HuH-7.5 (cell line): ENCODE measurements around the gene ST8SIA3.
A peak's percentile ranks its signal among the peaks of the same experiment; 100 is the strongest.

Experiments used
- DNase-seq: peaks from one replicate; pipeline ENCODE4 v3.0.0; 2011; ENCODE audit warnings: low spot score

The ST8SIA3 gene, protein sequence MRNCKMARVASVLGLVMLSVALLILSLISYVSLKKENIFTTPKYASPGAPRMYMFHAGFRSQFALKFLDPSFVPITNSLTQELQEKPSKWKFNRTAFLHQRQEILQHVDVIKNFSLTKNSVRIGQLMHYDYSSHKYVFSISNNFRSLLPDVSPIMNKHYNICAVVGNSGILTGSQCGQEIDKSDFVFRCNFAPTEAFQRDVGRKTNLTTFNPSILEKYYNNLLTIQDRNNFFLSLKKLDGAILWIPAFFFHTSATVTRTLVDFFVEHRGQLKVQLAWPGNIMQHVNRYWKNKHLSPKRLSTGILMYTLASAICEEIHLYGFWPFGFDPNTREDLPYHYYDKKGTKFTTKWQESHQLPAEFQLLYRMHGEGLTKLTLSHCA

DNA sequence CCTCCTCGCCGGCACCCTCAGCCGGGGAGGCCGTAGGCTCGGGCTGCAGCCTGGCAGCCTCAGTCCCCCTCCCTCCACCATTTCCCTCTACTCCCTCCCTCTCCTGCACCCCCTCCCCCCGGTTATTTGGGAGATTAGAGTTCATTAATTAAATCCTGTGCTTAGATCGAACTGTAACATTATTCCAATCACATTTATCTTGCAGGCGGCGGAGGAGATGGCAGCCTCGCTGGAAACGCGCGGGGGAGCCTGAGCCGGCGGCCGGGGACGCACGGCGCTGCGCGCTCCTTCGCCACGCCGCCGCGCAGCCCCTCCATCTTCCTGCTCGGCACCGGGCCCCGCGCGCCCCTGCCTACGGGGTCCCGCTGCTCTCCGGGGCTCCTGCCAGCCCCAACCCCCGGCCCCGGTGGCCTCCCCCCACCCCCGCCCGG is at the start of gene ST8SIA3:
Gene ST8SIA3 (plus strand): TSS at position 287 of the 431 bp plus-strand sequence. CDS start 290 bp downstream, outside the sequence.
- DNase-seq = no peak

GRCh38 chr18:57311472-57311871 is 40.9 kb upstream of the ST8SIA3 start:
- no peak for DNase-seq

DNA sequence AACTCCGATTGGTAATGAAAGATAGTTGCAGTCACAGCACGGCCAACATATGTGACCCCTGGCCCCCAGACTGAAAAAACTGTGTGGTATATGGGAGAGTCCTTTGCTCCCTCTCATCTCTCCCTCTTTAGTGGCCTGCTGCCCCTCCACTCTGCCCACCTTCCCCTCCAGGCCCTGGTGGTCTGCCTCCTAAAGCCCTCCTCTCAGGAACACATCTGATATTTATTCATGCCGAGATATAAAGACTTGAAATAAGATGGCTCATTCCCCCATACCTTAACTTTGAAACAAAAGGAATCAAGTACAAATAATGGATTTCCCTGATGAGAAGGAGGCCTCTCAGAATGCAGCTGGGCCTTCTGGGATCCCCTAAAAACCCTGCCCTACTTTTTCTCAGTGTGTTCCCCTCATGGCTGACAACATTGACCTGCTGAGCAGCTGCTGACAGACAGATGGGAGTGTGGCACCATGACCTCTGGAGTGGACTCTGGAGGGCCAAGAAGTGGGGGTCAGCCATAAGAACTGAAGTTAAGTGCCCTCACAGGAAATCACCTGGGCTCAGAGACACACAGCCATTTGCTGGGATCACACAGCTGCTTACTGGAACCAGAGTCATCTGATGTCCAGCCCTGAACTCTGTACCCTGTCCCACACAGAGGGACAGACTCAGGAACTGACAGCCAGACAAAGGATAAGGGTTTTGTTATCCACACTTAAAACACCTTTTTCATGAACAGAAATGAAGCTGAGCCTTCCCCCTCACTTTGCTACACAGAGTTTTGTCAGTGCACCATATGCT is 39.8 kb upstream of the ST8SIA3 start:
- DNase-seq = no peak

- no peak for DNase-seq
Measured at GRCh38 chr18:57320603-57321002, 31.8 kb upstream of the ST8SIA3 start.

DNA sequence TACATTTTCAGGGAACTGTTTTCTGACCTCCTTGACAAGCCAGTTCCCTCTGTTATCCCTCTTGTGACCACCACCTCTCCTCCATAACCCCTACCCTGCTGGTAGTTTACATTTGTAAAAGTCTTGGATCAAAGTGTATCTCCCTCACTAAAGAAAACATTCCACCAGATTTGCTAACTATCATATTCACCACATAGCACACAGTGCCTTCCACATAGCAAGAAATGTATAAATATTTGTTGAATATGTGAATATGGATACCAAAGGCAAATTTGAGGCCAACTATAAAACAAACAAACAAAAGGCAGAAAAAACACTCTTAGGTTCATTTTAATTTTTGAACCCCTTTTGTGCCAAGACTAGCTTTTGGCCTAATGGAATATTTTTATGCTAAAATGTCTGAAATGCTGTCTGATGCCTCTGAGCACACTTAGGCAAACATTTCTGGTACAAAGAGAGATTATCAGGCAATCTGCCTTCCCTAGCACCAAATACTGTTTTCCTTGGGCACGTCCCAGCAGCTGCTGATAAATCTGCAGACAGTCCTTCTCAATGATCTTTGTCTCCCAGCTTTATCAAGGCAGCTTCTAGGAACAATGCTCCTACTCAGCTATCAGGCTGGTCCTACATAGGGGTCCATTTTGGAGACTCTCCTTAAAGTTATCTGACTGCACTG is 26.7 kb upstream of the ST8SIA3 start:
- no peak for DNase-seq

DNA sequence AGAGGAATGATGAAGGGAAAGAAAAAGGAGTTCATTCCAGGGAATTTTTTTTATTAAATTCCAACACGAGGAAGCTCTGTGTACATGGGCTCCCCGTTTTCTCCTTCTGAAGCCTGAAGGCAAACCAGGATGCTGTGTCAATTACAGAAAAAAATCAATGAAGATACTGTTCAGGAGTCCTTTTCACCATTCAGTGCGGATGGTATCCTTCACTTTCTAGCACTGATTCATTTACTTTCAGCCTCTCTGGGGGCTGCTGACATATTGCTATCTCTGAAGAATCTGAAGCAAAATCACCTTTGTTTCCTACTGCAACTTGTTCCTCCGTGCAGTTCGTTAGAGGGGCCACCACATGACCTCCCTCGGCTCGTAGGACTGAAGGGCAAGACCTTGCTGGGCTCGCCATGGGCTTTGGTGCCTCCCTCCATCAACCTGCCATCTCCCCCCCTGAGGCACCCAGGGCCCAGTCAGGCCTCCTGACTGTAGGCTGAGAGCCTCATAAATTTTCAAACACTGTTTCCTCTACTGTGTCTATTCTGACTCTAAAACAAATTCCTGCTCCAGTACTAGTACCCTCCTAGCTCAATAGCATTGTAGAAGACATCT is 25.5 kb upstream of the ST8SIA3 start:
- DNase-seq = no peak

GRCh38 chr18:57328665-57329064 is 23.7 kb upstream of the ST8SIA3 start:
- DNase-seq = no peak

DNA sequence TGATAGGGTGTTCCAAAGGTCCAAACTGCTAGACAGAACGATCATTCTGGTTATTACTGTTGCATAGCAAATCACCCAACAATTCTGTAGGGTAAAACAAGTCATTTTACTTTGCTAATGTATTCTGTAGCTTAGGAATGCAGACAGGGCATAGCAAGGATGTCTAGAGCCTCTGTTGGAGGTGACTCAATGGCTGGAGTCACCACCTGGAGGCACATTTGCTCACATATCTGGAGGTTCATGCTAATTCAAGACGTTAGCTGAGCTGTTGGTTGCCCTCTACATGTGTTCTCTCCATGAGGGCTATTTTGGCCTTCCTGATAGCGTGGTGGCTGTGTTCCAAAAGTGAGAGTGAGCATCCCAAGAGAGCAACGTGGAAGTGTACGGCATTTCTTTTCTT is 22.5 kb upstream of the ST8SIA3 start:
- DNase-seq = no peak

GRCh38 chr18:57331718-57332117 is 20.6 kb upstream of the ST8SIA3 start:
- DNase-seq = no peak

DNA sequence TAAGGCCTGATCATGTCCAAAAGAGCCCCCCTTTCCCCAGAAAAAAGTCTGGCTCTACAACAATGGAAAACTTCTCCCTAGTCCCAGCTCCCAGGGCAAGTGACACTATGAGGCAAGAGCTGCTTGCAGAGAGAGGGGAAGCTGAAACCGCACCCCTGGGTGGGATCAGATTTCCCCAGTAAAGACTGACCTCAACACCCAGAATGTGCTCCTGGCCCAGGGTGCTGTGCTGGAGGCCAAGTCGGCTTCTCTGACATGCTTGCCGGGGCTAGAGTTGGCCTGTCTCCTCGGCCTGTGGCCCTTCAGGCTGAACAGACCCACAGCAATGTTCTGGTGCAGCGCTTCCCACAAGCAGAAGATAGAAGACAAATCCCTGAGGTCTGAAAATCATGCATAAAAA is 18.4 kb upstream of the ST8SIA3 start:
- no peak for DNase-seq

GRCh38 chr18:57334383-57334782 is 18.0 kb upstream of the ST8SIA3 start:
- no peak for DNase-seq

- DNase-seq = no peak
Measured at GRCh38 chr18:57336343-57336742, 16.0 kb upstream of the ST8SIA3 start.

DNA sequence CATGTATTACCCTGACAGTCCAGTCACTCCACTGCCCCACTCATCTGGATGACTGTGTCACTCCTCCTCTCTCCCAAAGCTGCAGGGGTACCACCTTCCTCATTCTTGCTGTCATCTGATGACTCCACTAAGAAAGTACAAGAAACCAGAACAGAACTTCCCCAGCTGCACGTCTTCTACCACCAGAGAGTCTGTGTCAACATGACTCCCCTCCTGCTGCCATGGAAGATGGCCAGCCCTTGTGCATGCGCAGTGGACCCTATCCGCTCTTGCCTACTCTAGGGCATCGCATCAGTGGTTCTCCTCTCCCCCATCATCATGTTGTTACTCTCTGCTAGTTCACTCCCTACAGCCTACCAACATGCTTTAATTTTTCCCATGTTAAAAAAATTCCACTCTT is 14.5 kb upstream of the ST8SIA3 start:
- no peak for DNase-seq

DNA sequence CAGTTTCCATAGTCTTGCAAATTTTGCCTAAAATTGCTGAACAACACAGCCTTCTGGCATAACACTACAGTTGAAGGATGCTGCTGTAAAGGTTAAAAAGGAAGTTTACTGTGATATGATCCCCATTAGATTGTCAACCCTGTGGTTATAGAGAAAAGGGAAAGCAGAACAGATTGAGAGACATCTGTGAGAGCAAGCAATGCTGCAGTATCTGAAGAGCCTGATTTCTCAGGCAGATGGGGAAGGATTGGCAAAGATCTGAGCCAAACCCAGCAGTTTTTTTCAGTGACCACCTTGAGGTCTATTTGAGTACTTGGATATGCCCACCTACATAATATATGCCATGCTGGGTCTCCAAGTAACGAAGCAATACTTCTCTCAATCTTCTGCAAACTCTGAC is 8.5 kb upstream of the ST8SIA3 start:
- no peak for DNase-seq

- DNase-seq = no peak
Measured at GRCh38 chr18:57346876-57347275, 5.5 kb upstream of the ST8SIA3 start.

- DNase-seq = no peak
Measured at GRCh38 chr18:57347784-57348183, 4.6 kb upstream of the ST8SIA3 start.

DNA sequence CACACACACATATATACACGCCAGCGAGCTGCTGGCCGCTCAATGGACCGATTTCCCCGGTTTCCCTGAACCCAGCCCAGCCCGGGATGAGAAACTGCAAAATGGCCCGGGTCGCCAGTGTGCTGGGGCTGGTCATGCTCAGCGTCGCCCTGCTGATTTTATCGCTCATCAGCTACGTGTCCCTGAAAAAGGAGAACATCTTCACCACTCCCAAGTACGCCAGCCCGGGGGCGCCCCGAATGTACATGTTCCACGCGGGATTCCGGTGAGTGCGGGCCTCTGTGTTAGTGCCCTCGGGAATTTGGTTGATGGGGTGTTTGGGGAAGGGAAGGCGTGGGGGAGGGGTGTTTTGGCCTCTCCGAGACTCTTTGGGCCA is 392 bp downstream of the ST8SIA3 start:
- DNase-seq = no peak

GRCh38 chr18:57353137-57353939 is 981 bp downstream of the ST8SIA3 start:
- DNase-seq = no peak

- DNase-seq = peak; percentile 20
Measured at GRCh38 chr18:57353940-57354461, 1.6 kb downstream of the ST8SIA3 start.

- peak; percentile 19 for DNase-seq
Measured at GRCh38 chr18:57359433-57359832, 7.1 kb downstream of the ST8SIA3 start.

DNA sequence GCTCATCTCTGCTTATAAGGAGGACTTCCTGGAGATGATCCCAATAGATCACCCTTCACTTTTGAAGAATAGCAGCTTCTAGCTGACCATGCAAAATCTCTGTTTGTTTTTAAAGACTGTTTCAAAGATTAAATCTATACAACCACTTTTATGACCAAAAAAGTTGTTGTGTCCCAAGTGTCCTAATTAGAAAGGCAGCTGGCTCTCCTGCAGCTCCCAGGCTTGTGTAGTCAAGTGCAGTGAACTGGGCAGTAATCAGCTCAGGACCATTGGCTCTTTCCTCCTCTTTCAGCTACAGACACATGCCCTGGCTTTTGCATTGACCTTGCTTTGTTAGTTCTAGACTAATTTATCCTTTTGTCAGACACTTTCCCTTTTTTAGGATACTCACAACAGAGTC is 10.4 kb downstream of the ST8SIA3 start:
- no peak for DNase-seq
